PC-9 (cell line): Measurements from ENCODE around the gene FOLR1.

ENCODE experiments used
- EZH2 ChIP-seq: fragments of 200-600 bp; sonication (generic); IDR thresholded peaks from 2 replicates; pipeline ENCODE4 v1.8.0; 2017; ENCODE audit warnings: antibody characterized with exemption, low read depth
- TF ChIP-seq, protein P1 (sequence below): fragments of 200-600 bp; sonication (generic); conservative IDR thresholded peaks from 2 replicates; pipeline ENCODE4 v1.6.1; 2017; ENCODE audit warnings: mixed run types, antibody characterized with exemption, mild to moderate bottlenecking, moderate library complexity

DNA sequence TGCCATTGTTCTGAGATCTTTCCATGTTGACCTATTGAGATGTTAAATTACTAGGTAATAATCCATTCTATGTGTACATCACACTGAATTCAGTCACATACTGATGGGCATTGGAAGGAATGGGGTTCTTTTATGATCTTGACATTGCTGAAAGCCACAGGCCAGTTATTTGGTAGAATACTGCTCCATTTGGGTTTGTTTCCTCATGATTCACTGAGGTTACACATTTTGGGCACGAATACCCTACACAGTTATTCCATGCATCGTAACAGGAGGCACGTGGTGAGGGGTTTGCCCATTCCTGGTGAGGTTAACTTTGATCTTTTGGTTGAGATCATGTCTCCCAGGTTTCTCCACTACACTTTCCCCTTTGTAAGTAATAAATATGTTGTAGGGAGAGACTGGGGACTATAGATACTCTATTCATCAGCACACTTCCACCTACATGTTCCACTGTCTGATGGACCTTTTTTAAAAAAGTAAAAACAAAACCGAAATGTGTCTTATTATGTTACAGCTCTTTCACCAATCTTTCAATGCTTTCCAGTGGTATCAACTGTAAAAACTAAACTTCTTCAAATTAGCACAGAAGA, 12.0 kb upstream of the FOLR1 start:
- TF ChIP-seq, protein P1, sequence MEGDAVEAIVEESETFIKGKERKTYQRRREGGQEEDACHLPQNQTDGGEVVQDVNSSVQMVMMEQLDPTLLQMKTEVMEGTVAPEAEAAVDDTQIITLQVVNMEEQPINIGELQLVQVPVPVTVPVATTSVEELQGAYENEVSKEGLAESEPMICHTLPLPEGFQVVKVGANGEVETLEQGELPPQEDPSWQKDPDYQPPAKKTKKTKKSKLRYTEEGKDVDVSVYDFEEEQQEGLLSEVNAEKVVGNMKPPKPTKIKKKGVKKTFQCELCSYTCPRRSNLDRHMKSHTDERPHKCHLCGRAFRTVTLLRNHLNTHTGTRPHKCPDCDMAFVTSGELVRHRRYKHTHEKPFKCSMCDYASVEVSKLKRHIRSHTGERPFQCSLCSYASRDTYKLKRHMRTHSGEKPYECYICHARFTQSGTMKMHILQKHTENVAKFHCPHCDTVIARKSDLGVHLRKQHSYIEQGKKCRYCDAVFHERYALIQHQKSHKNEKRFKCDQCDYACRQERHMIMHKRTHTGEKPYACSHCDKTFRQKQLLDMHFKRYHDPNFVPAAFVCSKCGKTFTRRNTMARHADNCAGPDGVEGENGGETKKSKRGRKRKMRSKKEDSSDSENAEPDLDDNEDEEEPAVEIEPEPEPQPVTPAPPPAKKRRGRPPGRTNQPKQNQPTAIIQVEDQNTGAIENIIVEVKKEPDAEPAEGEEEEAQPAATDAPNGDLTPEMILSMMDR, result no peak
- TF ChIP-seq EZH2, result no peak
